ENCODE measurements around the gene SOX5. TPM values are rescaled to one million over a fixed set of nuclear protein-coding genes. Genes with fewer than 3 reads are reported as not detected.
"Not testable (repeated sequence)": the region's sequence is repeated elsewhere in the genome, so short reads cannot be mapped to it uniquely, and the experiment has no call there.

SOX5 gene
- total RNA-seq, 2 donors from 2014 or later = 3.0 to 13.3 TPM

GRCh38 chr12:23751641-23752040 lies 197.8 kb downstream of the SOX5 start:
- Mint-ChIP-seq H3K36me3 (no peaks in the 10 kb centered on the region), H3K27ac (no peak overlapping the region), H3K4me1 (ENCODE audit: low read depth in 2 of 2) (no peaks in the 10 kb centered on the region), H3K4me3 (no peak overlapping the region), H3K27me3 (no peaks in the 10 kb centered on the region), H3K9me3 (peaks cover 8% of the 10 kb centered on the region)
- ATAC-seq (no peak), DNase-seq (ENCODE audit: low spot score) (no peak)

- ATAC-seq (no peak), DNase-seq (ENCODE audit: low spot score) (no peak)
- Mint-ChIP-seq H3K4me3 (no peak overlapping the region), H3K4me1 (ENCODE audit: low read depth in 2 of 2) (no peaks in the 10 kb centered on the region), H3K36me3 (no peaks in the 10 kb centered on the region), H3K27me3 (no peaks in the 10 kb centered on the region), H3K27ac (no peak overlapping the region), H3K9me3 (peaks cover 8% of the 10 kb centered on the region)
These were observed 198.5 kb downstream of the SOX5 start for GRCh38 chr12:23750923-23751322.

- DNase-seq (ENCODE audit: low spot score) (no peak), ATAC-seq (no peak)
- no peaks in the 10 kb centered on the region for H3K36me3 Mint-ChIP-seq
- no peaks in the 10 kb centered on the region for H3K27me3 Mint-ChIP-seq
- peaks cover 13% of the 10 kb centered on the region for H3K9me3 Mint-ChIP-seq
- no peak overlapping the region for H3K4me3 Mint-ChIP-seq
- H3K4me1 Mint-ChIP-seq (ENCODE audit: low read depth in 2 of 2) = no peaks in the 10 kb centered on the region
- H3K27ac Mint-ChIP-seq = no peak overlapping the region
These were observed 204.8 kb downstream of the SOX5 start for GRCh38 chr12:23744696-23745095.

GRCh38 chr12:23742574-23742973 lies 206.9 kb downstream of the SOX5 start:
- ATAC-seq = no peak

GRCh38 chr12:23731493-23731892 lies 218.0 kb downstream of the SOX5 start:
- peaks cover 6% of the 10 kb centered on the region for H3K9me3 Mint-ChIP-seq
- no peak overlapping the region for H3K4me3 Mint-ChIP-seq
- ATAC-seq = no peak
- H3K27me3 Mint-ChIP-seq = no peaks in the 10 kb centered on the region
- peaks cover 4% of the 10 kb centered on the region for H3K36me3 Mint-ChIP-seq
- no peak overlapping the region for H3K27ac Mint-ChIP-seq
- no peaks in the 10 kb centered on the region for H3K4me1 Mint-ChIP-seq (ENCODE audit: low read depth in 2 of 2)
- DNase-seq (ENCODE audit: low spot score) = no peak

More at GRCh38 chr12:23742574-23742973, 206.9 kb downstream of the SOX5 start:
- no peak for DNase-seq (ENCODE audit: low spot score)
- Mint-ChIP-seq H3K27me3 (no peaks in the 10 kb centered on the region), H3K4me1 (ENCODE audit: low read depth in 2 of 2) (no peaks in the 10 kb centered on the region), H3K36me3 (peaks cover 3% of the 10 kb centered on the region), H3K27ac (no peak overlapping the region), H3K4me3 (no peak overlapping the region), H3K9me3 (peaks cover 19% of the 10 kb centered on the region)

- DNase-seq (ENCODE audit: low spot score) (no peak), ATAC-seq (no peak)
- Mint-ChIP-seq H3K27me3 (no peaks in the 10 kb centered on the region), H3K9me3 (peaks cover 6% of the 10 kb centered on the region), H3K36me3 (peaks cover 4% of the 10 kb centered on the region), H3K4me1 (ENCODE audit: low read depth in 2 of 2) (no peaks in the 10 kb centered on the region), H3K4me3 (no peak overlapping the region), H3K27ac (no peak overlapping the region)
These were observed 218.4 kb downstream of the SOX5 start for GRCh38 chr12:23731035-23731434.

GRCh38 chr12:23729359-23729758 lies 220.1 kb downstream of the SOX5 start:
- H3K27ac Mint-ChIP-seq = no peak overlapping the region
- H3K4me1 Mint-ChIP-seq (ENCODE audit: low read depth in 2 of 2) = no peaks in the 10 kb centered on the region
- no peaks in the 10 kb centered on the region for H3K27me3 Mint-ChIP-seq
- peaks cover 4% of the 10 kb centered on the region for H3K9me3 Mint-ChIP-seq
- peaks cover 5% of the 10 kb centered on the region for H3K36me3 Mint-ChIP-seq
- no peak for ATAC-seq
- H3K4me3 Mint-ChIP-seq = no peak overlapping the region
- DNase-seq (ENCODE audit: low spot score) = no peak

GRCh38 chr12:23726646-23727045 lies 222.8 kb downstream of the SOX5 start:
- Mint-ChIP-seq H3K36me3 (peaks cover 5% of the 10 kb centered on the region), H3K27ac (no peak overlapping the region), H3K27me3 (no peaks in the 10 kb centered on the region), H3K4me3 (no peak overlapping the region), H3K9me3 (peaks cover 9% of the 10 kb centered on the region), H3K4me1 (ENCODE audit: low read depth in 2 of 2) (no peaks in the 10 kb centered on the region)
- ATAC-seq (no peak), DNase-seq (ENCODE audit: low spot score) (no peak)

- Mint-ChIP-seq H3K36me3 (peaks cover 5% of the 10 kb centered on the region), H3K27ac (no peak overlapping the region), H3K4me1 (ENCODE audit: low read depth in 2 of 2) (no peaks in the 10 kb centered on the region), H3K27me3 (no peaks in the 10 kb centered on the region), H3K4me3 (no peak overlapping the region), H3K9me3 (peaks cover 9% of the 10 kb centered on the region)
- no peak for DNase-seq (ENCODE audit: low spot score)
- ATAC-seq = no peak
These were observed 226.8 kb downstream of the SOX5 start for GRCh38 chr12:23722655-23723054.

GRCh38 chr12:23721268-23721667 lies 228.2 kb downstream of the SOX5 start:
- no peak overlapping the region for H3K4me3 Mint-ChIP-seq
- peaks cover 5% of the 10 kb centered on the region for H3K36me3 Mint-ChIP-seq
- no peaks in the 10 kb centered on the region for H3K27me3 Mint-ChIP-seq
- no peaks in the 10 kb centered on the region for H3K4me1 Mint-ChIP-seq (ENCODE audit: low read depth in 2 of 2)
- no peak for DNase-seq (ENCODE audit: low spot score)
- ATAC-seq = no peak
- H3K9me3 Mint-ChIP-seq = peaks cover 9% of the 10 kb centered on the region
- H3K27ac Mint-ChIP-seq = no peak overlapping the region

GRCh38 chr12:23719493-23719892 lies 230.0 kb downstream of the SOX5 start:
- Mint-ChIP-seq H3K27ac (no peak overlapping the region), H3K9me3 (peaks cover 5% of the 10 kb centered on the region), H3K36me3 (no peaks in the 10 kb centered on the region), H3K4me3 (no peak overlapping the region), H3K27me3 (no peaks in the 10 kb centered on the region), H3K4me1 (ENCODE audit: low read depth in 2 of 2) (no peaks in the 10 kb centered on the region)
- no peak for ATAC-seq
- no peak for DNase-seq (ENCODE audit: low spot score)

GRCh38 chr12:23710361-23710760 lies 239.1 kb downstream of the SOX5 start:
- H3K27me3 Mint-ChIP-seq; ATAC-seq; DNase-seq (ENCODE audit: low spot score); H3K36me3 Mint-ChIP-seq; H3K27ac Mint-ChIP-seq; H3K4me1 Mint-ChIP-seq (ENCODE audit: low read depth in 2 of 2); H3K4me3 Mint-ChIP-seq; H3K9me3 Mint-ChIP-seq: not testable (repeated sequence)

- Mint-ChIP-seq H3K36me3 (no peaks in the 10 kb centered on the region), H3K27ac (no peak overlapping the region), H3K9me3 (peaks cover 5% of the 10 kb centered on the region), H3K4me1 (ENCODE audit: low read depth in 2 of 2) (no peaks in the 10 kb centered on the region), H3K4me3 (no peak overlapping the region), H3K27me3 (no peaks in the 10 kb centered on the region)
- no peak for DNase-seq (ENCODE audit: low spot score)
- no peak for ATAC-seq
These were observed 241.2 kb downstream of the SOX5 start for GRCh38 chr12:23708185-23708837.

- Mint-ChIP-seq H3K4me3 (no peak overlapping the region), H3K9me3 (peaks cover 5% of the 10 kb centered on the region), H3K36me3 (no peaks in the 10 kb centered on the region), H3K27ac (no peak overlapping the region), H3K27me3 (no peaks in the 10 kb centered on the region), H3K4me1 (ENCODE audit: low read depth in 2 of 2) (no peaks in the 10 kb centered on the region)
- DNase-seq (ENCODE audit: low spot score) = no peak
- no peak for ATAC-seq
These were observed 242.2 kb downstream of the SOX5 start for GRCh38 chr12:23707270-23707669.
